Ishikawa (cell line): ENCODE results near the gene MEGF9.

Experiments used
- CEBPB ChIP-seq: IDR thresholded peaks from 2 replicates; pipeline ENCODE4 v1.6.1; 2012
- RAD21 ChIP-seq: IDR thresholded peaks from 2 replicates; pipeline ENCODE4 v1.6.1; 2012; ENCODE audit warnings: low read depth
- ZBTB7A ChIP-seq: IDR thresholded peaks from 2 replicates; pipeline ENCODE4 v1.6.1; 2012; ENCODE audit warnings: low read depth

- no peak for TF ChIP-seq CEBPB
- TF ChIP-seq ZBTB7A: no peak
- TF ChIP-seq RAD21: no peak
Measured at GRCh38 chr9:120592210-120592609, 122.1 kb downstream of the MEGF9 start.
